Measurements from ENCODE around the gene CCDC85B. TPM values are rescaled to one million over a fixed set of nuclear protein-coding genes. Genes with fewer than 3 reads are reported as not detected.

Gene CCDC85B
- total and polyA plus RNA-seq, 12 donors = 0.16 to 162 (median 58.4) TPM

- Histone ChIP-seq H3K4me1 (replicated peaks in 1 of 2) (peaks cover 44 to 49% of the 10 kb centered on the region in 2 donors), H3K9me3 (replicated peaks in 1 of 3) (no peaks in the 10 kb centered on the region), H3K4me3 (peak overlapping the region in 1 of 4 donors; percentile 62), H3K27ac (peak overlapping the region; percentile 26 to 99 (median 96)), H3K36me3 (replicated peaks in 1 of 2) (no peaks in the 10 kb centered on the region), H3K27me3 (no peaks in the 10 kb centered on the region)
- 75 to 78% (median 78%) methylated on average over 9 to 10 of the region's 10 CpGs for WGBS, 4 donors
- no peak for TF ChIP-seq CTCF (IDR thresholded peaks at IDR 0.05)
- no peak for TF ChIP-seq POLR2A (IDR thresholded peaks at IDR 0.05)
- intact Hi-C loops (cut with DNase I) = no loop called here
- peak in 1 of 7 donors; percentile 25 for DNase-seq
Observed at GRCh38 chr11:65892661-65893317, 2.3 kb downstream of the CCDC85B start.

GRCh38 chr11:65894034-65894591, 3.6 kb downstream of the CCDC85B start:
- Histone ChIP-seq H3K4me3 (no peak overlapping the region), H3K36me3 (replicated peaks in 1 of 2) (no peaks in the 10 kb centered on the region), H3K27ac (peak overlapping the region in 4 of 5 donors; percentile 52 to 99 (median 96)), H3K27me3 (no peaks in the 10 kb centered on the region), H3K4me1 (replicated peaks in 1 of 2) (peaks cover 44% of the 10 kb centered on the region in 2 donors), H3K9me3 (replicated peaks in 1 of 3) (no peaks in the 10 kb centered on the region)
- WGBS, 4 donors = 65 to 73% (median 68%) methylated on average over 7 to 16 of the region's 16 CpGs
- intact Hi-C loops (cut with DNase I) = no loop called here
- DNase-seq = peak in 2 of 7 donors; percentile 42 to 48
- TF ChIP-seq POLR2A (IDR thresholded peaks at IDR 0.05) (no peak), CTCF (IDR thresholded peaks at IDR 0.05) (no peak)

- whole genome bisulfite sequencing, 4 donors = 89 to 97% (median 94%) methylated on average over 3 to 5 of the region's 5 CpGs
- intact Hi-C loops (cut with DNase I) = no loop called here
- Histone ChIP-seq H3K27ac (no peak overlapping the region), H3K9me3 (replicated peaks in 1 of 3) (no peaks in the 10 kb centered on the region), H3K4me3 (no peak overlapping the region), H3K36me3 (replicated peaks in 1 of 2) (no peaks in the 10 kb centered on the region), H3K27me3 (no peaks in the 10 kb centered on the region), H3K4me1 (replicated peaks in 1 of 2) (peaks cover 43% of the 10 kb centered on the region in 2 donors)
- DNase-seq = no peak
- TF ChIP-seq POLR2A (IDR thresholded peaks at IDR 0.05) = no peak
- no peak for TF ChIP-seq CTCF (IDR thresholded peaks at IDR 0.05)
Observed at GRCh38 chr11:65895482-65895981, 5.1 kb downstream of the CCDC85B start.

GRCh38 chr11:65896034-65896999, 5.8 kb downstream of the CCDC85B start:
- H3K4me1 ChIP-seq (replicated peaks in 1 of 2) = peaks cover 36 to 41% of the 10 kb centered on the region in 2 donors
- no peaks in the 10 kb centered on the region for H3K9me3 ChIP-seq (replicated peaks in 1 of 3)
- no peaks in the 10 kb centered on the region for H3K36me3 ChIP-seq (replicated peaks in 1 of 2)
- intact Hi-C loops (cut with DNase I) = no loop called here
- WGBS, 4 donors = 93 to 98% (median 94%) methylated on average over 7 to 14 of the region's 14 CpGs
- H3K27me3 ChIP-seq = no peaks in the 10 kb centered on the region
- DNase-seq = peak in 1 of 7 donors; percentile 23
- H3K4me3 ChIP-seq = no peak overlapping the region
- H3K27ac ChIP-seq = no peak overlapping the region
- TF ChIP-seq CTCF (IDR thresholded peaks at IDR 0.05) = no peak
- no peak for TF ChIP-seq POLR2A (IDR thresholded peaks at IDR 0.05)

Data from adrenal gland (tissue), 12 donors.